ENCODE measurements around the gene DCC. TPM values are rescaled to one million over a fixed set of nuclear protein-coding genes. Genes with fewer than 3 reads are reported as not detected.
A peak's percentile ranks its signal among the peaks of the same experiment; 100 is the strongest.
"Not testable (repeated sequence)": the region's sequence is repeated elsewhere in the genome, so short reads cannot be mapped to it uniquely, and the experiment has no call there.

DCC gene
- total RNA-seq, 1 experiment from 2014 or later = 0.08 TPM

DNA sequence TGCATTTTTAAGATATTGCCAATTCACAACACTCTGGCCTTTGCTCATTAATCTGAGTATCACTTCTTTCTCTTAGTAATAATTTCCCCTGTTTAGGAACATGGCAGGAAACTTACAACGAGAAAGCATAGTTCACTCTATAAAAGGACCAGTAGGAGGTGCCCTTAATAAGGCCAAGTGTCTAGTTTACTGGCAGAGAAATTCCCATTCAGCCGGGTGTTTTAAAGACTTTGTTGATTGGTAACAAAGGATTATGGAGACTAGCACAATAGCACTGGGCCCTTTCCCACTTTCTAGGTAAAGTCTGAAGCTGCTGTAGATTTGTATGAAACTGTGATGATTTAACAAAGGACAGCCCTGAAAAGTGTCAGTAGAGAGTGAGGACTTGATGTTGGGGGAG is 3.1 kb downstream of the DCC start:
- in situ Hi-C loops (cut with HindIII; ENCODE audit: low pct_unique_long_range_greater_than_20kb, low sequenced_read_pairs) = no loop called here

DNA sequence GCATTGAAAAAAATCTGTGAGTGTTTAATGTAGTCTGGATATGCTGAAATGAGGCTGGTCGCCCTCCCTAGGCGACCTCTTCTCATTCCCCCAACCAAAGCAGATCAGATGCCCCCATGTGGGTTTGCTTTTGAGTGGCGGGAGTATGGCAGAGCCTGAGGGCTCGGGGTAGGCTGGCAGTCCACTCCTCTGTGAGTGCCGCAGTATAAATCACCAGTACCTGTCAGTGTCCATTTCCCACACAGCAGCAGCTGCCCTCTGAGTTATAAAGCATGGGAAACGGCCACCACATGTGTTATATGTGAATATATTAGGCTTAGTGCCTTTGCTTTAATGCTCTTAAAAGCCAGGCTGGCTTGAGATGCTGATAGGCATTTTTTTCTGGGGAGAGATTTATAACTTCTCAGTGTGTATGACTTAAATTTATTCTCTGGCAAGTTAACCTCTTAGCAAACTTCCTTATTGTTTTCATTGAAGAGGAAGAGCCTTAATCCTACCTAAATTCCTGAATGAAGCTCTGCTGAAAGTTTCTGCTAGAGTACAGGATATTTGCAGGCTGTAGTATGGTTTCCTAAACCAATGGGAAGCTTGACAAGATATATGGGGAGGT is 3.8 kb downstream of the DCC start:
- in situ Hi-C loops (cut with HindIII; ENCODE audit: low pct_unique_long_range_greater_than_20kb, low sequenced_read_pairs) = no loop called here

More for the DNA sequence above, 3.1 kb downstream of the DCC start:
- peak; percentile 67 for DNase-seq (ENCODE audit: low read depth, low spot score)

GRCh38 chr18:52344881-52345280 is 4.9 kb downstream of the DCC start:
- in situ Hi-C loops (cut with HindIII; ENCODE audit: low pct_unique_long_range_greater_than_20kb, low sequenced_read_pairs) = no loop called here
- DNase-seq (ENCODE audit: low read depth, low spot score) = no peak

More for the DNA sequence above, 3.8 kb downstream of the DCC start:
- DNase-seq (ENCODE audit: low read depth, low spot score) = no peak

DNA sequence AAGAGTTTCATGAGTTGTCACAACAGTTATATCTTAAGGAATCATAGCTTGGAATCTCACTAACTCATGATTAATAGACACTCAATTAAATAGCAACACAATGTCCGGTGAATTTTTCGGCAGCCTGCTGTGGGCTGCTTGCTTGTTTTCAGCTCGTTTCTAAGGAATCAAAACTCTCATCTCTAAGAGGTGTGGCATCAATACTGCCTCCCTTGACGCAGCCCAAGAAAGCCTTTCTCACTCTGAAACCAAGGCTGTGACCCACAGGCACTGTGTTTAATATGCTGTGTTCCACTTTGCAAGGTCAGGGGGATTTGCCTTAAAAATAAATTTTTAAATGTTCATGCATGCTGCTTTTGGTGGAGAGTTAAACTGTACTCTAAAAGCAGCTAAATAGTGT is 5.4 kb downstream of the DCC start:
- in situ Hi-C loops (cut with HindIII; ENCODE audit: low pct_unique_long_range_greater_than_20kb, low sequenced_read_pairs) = no loop called here
- no peak for DNase-seq (ENCODE audit: low read depth, low spot score)

DNA sequence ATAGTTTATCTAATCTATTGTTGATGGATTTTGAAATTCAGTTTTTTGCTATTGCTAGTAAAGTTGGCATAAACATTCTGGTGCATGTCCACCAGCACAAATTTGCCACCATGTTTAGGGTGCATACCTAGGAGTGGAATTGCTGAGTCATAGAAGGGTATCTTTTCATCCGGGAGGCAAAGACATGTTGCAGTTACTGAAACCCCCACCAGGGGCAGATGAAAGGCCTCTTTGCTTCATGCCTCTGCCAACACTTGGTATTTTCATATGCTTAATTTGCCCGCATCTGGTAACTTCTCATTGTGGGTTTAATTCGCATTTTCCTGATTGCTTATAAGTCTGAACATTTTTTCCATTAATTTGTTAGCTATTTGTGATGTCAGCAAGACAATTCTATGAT is 8.2 kb downstream of the DCC start:
- in situ Hi-C loops (cut with HindIII; ENCODE audit: low pct_unique_long_range_greater_than_20kb, low sequenced_read_pairs) = no loop called here
- peak; percentile 42 for DNase-seq (ENCODE audit: low read depth, low spot score)

GRCh38 chr18:52349498-52349897 is 9.5 kb downstream of the DCC start:
- in situ Hi-C loops (cut with HindIII; ENCODE audit: low pct_unique_long_range_greater_than_20kb, low sequenced_read_pairs) = no loop called here
- DNase-seq (ENCODE audit: low read depth, low spot score) = no peak

GRCh38 chr18:52352920-52353319 is 12.9 kb downstream of the DCC start:
- in situ Hi-C loops (cut with HindIII; ENCODE audit: low pct_unique_long_range_greater_than_20kb, low sequenced_read_pairs) = no loop called here
- DNase-seq (ENCODE audit: low read depth, low spot score) = no peak

- peak; percentile 29 for DNase-seq (ENCODE audit: low read depth, low spot score)
Measured at GRCh38 chr18:52353589-52353988, 13.6 kb downstream of the DCC start.

GRCh38 chr18:52363861-52364260 is 23.9 kb downstream of the DCC start:
- in situ Hi-C loops (cut with HindIII; ENCODE audit: low pct_unique_long_range_greater_than_20kb, low sequenced_read_pairs) = no loop called here
- no peak for DNase-seq (ENCODE audit: low read depth, low spot score)

More at GRCh38 chr18:52353589-52353988, 13.6 kb downstream of the DCC start:
- in situ Hi-C loops (cut with HindIII; ENCODE audit: low pct_unique_long_range_greater_than_20kb, low sequenced_read_pairs) = no loop called here

GRCh38 chr18:52366851-52367250 is 26.9 kb downstream of the DCC start:
- DNase-seq (ENCODE audit: low read depth, low spot score); in situ Hi-C loops (cut with HindIII; ENCODE audit: low pct_unique_long_range_greater_than_20kb, low sequenced_read_pairs): not testable (repeated sequence)

DNA sequence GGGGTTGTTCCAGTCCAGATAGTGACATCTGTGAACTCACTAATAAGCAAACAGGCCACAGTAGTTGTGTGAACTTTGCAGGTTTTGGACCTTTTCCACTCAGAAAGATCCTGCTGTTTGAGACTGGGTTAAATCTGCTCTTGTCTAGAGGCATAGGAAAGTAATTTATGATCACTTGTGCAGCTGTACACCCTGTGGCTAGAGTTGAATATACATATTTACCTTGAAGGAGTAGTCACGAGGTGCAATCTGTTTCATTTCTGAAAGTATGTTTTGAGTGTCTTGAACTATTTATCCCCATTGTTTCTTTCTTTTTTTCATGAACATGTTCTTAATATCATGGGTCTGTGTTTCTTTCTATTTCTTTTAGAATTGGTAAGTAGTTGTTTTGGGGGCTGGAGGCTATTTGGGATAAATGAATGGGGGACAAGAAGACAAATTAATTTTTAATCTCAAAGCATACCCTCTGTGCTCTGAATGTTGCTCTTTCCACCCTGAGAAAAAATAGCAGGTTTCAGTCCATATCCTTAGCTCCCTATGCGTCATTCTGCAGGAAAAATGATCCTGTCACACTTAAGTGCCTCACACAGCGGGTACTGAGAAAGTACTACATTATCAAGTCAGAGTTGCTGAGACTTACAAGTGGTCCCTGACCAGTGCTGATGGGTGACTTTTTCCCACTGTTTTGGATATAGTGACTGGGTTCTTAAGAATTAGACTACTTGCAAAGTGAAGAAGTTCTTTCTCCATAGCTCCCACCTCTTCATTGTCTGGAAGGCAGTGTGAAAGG is 28.2 kb downstream of the DCC start:
- in situ Hi-C loops (cut with HindIII; ENCODE audit: low pct_unique_long_range_greater_than_20kb, low sequenced_read_pairs) = no loop called here
- DNase-seq (ENCODE audit: low read depth, low spot score) = no peak

DNA sequence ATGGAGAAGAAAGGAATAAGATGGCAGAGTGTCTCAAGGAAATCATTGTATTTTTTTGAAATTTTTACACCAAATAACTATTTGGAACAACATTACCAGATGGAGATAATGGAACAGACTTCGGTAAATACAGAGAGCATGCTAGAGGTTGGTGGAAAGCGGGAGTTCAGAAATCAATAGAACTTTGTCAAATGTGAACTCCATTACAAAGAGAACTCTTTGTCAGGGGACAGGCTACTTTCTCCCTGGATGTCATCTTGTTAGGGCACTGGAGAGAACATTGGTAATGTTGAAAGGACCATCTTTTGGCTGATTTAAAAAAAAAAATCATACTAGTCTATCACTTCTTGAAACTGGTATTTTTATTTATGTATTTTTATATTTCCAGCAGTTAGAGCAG is 30.8 kb downstream of the DCC start:
- in situ Hi-C loops (cut with HindIII; ENCODE audit: low pct_unique_long_range_greater_than_20kb, low sequenced_read_pairs) = no loop called here
- DNase-seq (ENCODE audit: low read depth, low spot score) = no peak

DNA sequence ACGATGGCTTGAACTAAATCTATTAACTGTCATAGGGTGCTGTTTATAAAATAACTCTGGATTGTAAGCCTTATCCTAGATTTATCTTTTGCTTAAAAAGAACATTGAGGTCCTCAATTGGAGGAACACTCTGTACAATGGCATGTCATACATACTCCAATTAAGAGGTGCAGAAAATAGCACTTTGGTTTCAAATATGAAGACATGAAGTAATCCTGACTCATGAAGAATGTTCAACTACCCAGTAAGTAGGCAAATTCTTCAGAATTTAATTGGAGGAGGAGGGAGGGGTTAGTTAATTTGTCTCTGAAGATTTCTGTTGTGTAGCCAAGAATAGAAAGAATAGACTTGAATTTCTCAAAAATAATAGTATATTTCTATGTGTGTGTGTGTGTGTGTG is 36.1 kb downstream of the DCC start:
- DNase-seq (ENCODE audit: low read depth, low spot score) = no peak
- in situ Hi-C loops (cut with HindIII; ENCODE audit: low pct_unique_long_range_greater_than_20kb, low sequenced_read_pairs) = no loop called here

GRCh38 chr18:52377094-52377493 is 37.1 kb downstream of the DCC start:
- no peak for DNase-seq (ENCODE audit: low read depth, low spot score)
- in situ Hi-C loops (cut with HindIII; ENCODE audit: low pct_unique_long_range_greater_than_20kb, low sequenced_read_pairs) = no loop called here

GRCh38 chr18:52386306-52386705 is 46.3 kb downstream of the DCC start:
- no peak for DNase-seq (ENCODE audit: low read depth, low spot score)
- in situ Hi-C loops (cut with HindIII; ENCODE audit: low pct_unique_long_range_greater_than_20kb, low sequenced_read_pairs) = no loop called here

DNA sequence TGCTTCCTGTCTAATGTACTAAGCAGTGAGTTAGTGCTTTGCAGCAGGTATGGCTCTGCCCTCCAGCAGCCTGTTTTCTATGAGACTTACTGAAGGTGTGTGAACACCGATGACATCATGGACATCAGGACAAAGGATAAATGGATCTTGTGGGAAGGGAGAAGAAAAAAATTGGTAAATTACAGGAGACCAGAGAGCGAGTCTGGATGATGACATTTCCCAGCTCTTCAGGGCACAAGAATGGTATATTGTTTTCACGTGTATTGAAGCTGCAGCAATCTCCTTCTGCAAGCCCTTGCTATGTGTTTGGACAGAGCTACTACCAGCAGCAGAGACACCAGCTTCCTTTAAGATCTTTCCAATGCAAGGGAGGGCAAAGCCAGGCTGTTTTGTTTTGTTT is 47.2 kb downstream of the DCC start:
- in situ Hi-C loops (cut with HindIII; ENCODE audit: low pct_unique_long_range_greater_than_20kb, low sequenced_read_pairs) = no loop called here
- DNase-seq (ENCODE audit: low read depth, low spot score) = peak; percentile 45

- in situ Hi-C loops (cut with HindIII; ENCODE audit: low pct_unique_long_range_greater_than_20kb, low sequenced_read_pairs) = no loop called here
- DNase-seq (ENCODE audit: low read depth, low spot score) = peak; percentile 69
Measured at GRCh38 chr18:52391810-52392559, 52.0 kb downstream of the DCC start.

DNA sequence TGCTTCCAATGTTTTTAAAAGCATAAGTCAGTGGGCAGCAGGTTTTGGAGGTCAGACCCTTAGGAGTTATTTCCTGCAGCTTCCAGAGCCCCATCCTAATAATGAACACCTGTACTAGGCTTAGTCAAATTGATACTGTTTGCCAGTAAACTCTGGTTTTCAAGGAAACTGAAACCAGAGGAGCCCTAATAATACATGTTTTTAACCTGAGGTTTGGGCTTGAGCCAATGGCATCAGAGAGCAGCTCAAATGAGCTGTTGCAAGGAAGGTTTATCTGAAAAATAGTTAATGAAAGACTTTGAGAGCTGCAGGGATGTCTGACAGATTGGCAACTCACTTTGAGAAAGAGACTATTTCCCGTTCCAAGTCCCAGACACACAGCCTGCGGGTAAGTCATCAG is 54.6 kb downstream of the DCC start:
- DNase-seq (ENCODE audit: low read depth, low spot score) = no peak
- in situ Hi-C loops (cut with HindIII; ENCODE audit: low pct_unique_long_range_greater_than_20kb, low sequenced_read_pairs) = no loop called here
